NB4 (cell line): ENCODE data around the gene TRRAP.

Source experiments
- MAX ChIP-seq: IDR thresholded peaks from 2 replicates; pipeline ENCODE4 v1.6.1; 2011; ENCODE audit warnings: low read depth, low read length
- POLR2A ChIP-seq: IDR thresholded peaks from 2 replicates; pipeline ENCODE4 v1.6.1; 2011; ENCODE audit warnings: mild to moderate bottlenecking; ENCODE audit not compliant: insufficient read length; ENCODE audit errors: extremely low read depth

DNA sequence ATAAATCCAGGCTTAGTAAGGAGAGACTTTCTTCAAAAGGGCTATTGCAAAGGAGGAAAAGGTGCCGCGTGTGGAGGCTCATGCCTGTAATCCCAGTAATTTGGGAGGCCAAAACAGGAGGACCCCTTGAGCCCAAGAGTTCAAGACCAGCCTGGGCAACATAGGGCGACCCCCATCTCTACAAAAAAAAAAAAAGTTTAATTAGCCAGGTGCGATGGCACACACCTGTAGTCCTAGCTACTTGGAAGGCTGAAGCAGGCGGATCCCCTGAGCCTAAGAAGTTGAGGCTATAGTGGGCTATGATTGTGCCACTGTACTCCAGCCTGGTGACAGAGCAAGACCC is 40.7 kb upstream of the TRRAP start:
- no peak for TF ChIP-seq POLR2A
- no peak for TF ChIP-seq MAX
